DND-41 (cell line): ENCODE results near the gene RNF112.

Experiments
- CTCF ChIP-seq: IDR thresholded peaks from 2 replicates; pipeline ENCODE4 v1.5.1; 2012; ENCODE audit warnings: borderline replicate concordance, low read length, moderate library complexity, mild to moderate bottlenecking; ENCODE audit not compliant: poor library complexity, severe bottlenecking; ENCODE audit errors: extremely low read depth
- EZH2 ChIP-seq: IDR thresholded peaks from 3 replicates; pipeline ENCODE4 v1.6.1; 2012; ENCODE audit warnings: borderline replicate concordance, low read depth, mild to moderate bottlenecking, moderate library complexity, low read length, inconsistent platforms; ENCODE audit not compliant: severe bottlenecking

GRCh38 chr17:19442731-19443130 lies 31.7 kb downstream of the RNF112 start:
- TF ChIP-seq CTCF: no peak
- TF ChIP-seq EZH2: no peak
